GM21529 (cell line): Measurements from ENCODE around the gene THSD8.

Source experiments
- ATAC-seq: cut with Tn5 transposase; IDR thresholded peaks from one replicate; pipeline ENCODE4 v1.9.1; 2021; ENCODE audit not compliant: unreplicated experiment

Gene THSD8

DNA sequence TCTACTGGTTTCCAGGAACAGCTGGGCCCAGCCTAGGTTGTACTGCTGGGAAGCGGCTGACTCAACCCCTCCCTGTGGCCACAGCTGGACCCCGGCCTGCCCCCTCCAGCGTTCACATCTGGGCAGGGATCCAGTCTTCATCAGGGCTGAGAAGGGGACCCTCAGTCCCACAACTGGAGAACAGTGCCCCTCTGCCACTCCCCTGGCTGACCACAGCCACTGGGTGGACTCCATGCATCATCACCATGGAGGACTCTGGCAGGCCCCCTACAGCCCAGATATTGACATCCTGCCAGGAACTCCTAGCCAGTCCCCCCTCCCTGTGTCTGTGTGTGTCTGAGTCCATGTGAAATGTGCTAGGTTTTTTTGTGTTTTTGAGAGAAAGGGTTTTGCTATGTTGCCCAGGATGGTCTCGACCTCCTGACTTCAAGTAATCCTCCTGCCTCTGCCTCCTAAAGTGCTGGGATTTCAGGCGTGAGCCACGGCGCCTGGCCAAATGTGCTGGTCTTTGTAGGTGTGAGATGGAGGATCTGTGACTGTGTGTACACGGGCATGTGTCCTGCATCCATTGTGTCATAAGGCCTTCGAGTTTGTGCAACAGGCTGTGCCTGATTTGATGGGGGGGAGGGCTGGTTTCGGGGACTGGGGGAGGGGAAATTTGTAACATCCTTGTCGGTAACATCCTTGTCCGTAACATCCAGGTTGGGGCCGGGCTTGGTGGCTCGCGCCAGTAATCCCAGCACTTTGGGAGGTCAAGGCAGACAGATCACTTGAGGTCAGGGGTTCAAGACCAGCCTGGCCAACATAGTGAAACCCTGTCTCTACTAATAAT lies 22.5 kb upstream of the THSD8 start:
- ATAC-seq = no peak

DNA sequence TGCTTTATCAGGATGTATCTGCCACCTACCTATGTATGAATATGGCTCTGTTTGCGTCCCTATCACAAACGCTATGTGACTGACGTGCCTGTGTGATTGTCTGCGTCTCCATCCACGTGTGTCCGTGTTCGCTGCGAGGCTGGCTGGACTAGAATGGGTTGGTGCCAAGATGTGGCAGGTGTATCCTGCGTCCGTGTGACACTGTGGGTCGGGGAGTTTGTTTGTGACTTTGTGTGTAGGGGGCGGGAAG lies 19.8 kb upstream of the THSD8 start:
- no peak for ATAC-seq

DNA sequence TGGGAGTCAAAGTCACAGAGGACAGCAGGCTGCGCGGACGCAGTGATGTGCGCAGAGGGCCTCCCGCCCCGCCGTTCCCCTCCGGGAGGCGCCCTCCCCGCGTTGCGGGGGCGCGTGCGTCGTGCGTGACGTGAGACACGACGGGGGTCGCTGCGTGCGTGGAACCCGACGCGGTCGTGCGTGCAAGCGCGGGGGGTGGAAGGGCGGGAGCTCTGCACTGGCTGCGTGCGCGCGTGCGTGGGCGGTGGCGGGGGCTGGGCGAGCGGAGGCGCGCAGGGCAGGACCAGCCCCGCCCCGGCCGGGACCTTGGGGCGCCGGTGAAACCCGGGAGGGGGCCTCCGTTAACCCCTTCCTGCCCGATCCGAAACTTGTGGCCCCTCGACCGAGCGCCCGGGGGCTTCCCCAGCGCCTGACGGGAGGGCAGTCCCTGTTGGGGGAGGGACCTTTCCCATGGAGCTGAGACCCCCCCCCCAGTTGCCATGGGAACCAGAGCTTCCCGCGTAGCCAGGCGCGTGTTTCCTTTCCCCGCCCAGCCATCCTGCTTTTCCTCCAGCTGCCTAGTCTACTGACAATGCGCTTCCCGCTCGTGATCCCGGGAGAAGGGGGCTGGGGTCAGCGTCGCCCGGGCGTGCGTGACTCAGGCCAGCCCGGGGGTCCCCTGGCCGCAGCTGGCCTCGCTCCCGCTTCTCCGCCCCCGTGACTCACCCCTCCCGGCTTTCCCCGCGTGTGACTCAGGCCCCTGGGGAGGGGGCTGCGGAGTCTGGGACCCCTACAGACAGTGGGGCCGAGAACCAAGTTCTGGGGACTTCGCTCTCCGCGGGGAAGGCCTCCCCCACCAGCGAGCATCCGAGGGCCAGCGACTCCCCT lies 19.2 kb upstream of the THSD8 start:
- ATAC-seq = no peak

DNA sequence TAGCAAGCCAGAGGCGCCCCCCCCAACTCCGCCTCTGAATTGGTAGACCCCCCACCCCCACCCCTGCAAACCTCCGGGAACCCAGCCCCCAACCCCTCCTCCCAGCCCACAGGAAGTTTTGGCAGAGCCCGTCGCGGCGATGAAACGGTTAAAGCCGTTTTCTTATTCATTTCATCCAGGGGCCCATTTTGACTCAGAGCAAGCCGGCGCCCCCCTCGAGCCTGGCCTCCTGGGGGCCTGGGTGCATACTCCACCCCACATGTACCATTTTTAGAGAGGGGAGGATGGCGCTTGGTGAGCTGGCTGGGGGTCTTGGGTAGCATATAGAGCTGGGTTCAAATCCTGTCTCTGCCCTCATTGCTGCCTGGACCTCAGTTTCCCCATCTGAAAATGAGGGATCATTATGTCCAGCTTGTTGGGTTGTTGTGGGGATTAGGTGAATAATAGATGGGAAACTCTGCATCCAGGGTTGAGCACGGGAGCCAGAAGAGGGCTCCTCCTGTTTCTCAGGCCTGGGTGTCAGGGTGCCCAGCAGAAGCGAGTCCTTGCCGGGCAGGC lies 18.5 kb upstream of the THSD8 start:
- ATAC-seq = no peak

DNA sequence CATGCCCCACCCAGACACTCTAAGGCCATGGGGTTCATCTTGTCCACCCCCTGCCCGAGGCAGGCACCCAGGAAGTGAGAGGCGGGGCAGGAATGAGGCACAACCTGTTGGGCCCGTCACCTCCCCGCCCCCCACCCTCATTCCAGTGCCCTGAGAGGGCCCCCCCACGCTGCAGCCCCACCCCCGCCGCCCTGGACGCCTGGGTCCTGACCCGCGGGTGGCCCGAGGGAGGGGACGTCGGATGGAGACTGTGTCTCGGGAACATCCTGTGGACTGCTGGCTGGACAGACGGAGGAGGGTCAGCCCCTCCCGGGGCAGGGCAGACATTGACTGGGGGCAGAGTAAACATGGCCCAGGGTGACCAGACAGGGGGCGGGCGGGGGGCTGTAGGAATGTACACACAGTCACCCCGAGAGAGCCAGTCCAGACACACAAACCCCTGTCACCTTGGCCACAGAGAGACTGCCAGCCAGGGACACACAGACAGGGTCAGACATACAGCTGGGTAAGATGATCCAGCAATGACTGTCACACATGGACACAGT lies 17.9 kb upstream of the THSD8 start:
- no peak for ATAC-seq

DNA sequence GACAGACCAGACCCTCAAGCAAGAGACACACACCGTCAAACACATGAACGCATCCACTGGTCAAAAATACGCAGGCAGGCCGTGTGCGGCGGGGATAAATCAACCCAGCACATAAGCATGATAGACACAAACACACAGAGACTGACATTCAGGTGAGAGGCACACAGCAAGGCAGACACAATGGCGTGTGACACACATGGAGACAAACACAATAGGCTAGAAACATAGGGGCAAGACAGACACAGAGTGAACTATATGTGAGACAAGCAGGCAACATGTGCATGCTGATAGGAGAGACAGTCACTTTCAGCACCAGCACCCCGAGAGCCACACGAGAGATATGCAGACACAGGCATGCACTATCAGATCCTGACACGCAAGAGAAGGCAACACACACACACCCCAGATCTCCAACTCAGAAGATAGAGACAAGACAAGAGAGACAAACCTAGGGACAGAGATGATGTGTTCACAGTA lies 17.4 kb upstream of the THSD8 start:
- no peak for ATAC-seq

DNA sequence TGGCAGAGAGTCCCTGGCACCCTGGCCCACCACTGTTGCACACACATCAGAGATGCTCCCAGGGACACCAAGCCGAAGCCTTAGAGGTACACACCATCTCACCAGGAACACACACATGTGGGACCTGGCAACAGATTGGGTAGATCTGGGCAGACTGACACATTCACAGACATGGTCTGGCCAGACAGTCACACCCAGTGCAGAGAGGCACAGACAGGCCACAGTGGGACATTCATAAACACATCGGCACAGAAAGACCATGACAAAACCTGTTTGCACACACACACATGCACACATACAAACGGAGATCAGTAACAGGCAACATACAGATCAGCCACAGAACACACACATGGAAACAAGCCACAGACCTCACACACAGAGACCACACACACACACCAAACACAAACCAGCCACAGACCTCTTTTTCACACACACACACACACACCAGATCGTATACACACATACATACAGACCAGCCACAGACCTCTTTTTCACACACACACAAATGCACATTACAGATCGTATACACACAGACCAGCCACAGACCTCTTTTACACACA lies 16.9 kb upstream of the THSD8 start:
- no peak for ATAC-seq

DNA sequence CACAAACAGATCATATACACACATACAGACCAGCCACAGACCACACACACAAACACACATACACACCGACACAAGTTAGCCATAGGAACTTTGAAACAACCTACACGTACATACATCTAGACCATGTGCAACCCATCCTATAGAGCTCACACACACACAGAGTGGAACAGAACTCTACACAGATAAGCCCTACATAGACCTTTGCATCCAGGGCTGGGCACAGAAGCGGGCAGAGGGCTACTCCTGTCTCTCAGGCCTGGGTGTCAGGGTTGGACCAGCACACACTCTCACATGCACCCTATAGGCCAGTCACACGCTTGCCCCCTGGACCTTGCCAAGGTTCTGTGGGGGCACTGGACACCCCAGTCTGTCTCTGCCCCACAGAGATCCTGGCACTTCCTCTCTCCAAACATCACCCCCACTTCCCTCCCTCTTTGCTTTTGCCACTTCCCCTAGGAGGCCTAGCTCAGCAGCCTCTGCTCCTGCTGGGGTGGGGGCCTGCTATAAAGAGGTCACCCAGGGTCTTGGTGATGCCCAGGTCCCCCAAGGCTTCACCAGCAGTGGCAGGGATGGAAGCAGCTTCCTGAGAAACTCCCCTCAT lies 16.3 kb upstream of the THSD8 start:
- no peak for ATAC-seq

DNA sequence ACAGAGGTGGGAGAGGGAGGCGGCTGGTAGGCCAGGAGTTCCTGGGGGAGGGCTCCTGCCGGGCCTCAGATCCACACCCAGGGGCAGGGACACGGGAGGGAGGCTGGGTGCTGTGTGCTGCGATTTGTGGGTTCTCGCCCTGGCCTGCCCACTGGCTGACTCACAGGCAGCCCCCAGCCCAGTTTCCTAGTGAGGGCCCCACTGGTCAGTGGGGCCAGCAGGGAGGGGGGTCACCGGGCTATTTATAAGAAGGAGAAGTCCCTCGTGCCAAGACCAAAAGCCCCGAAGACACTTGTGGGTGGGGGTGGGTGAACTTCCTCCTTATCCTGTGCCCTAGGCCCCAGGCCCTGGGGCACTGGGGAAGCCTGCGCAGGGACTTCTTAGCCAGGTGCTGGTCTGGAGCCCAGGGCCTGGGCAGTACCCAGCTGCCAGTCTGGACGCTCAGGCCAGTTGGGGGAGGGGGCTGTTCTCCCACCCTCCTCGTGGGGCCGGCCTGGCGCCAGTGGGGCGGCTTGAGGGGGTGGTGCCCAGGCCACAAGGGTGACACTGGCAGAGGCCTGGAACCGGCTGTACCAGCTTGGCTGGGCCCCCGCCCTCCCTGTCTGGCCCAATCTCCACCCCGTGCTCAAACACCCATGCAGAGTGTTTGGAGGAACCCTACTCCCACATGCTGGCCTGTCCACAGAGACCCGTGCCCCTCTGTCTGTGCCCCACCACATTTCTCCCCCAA lies 15.6 kb upstream of the THSD8 start:
- ATAC-seq = no peak

DNA sequence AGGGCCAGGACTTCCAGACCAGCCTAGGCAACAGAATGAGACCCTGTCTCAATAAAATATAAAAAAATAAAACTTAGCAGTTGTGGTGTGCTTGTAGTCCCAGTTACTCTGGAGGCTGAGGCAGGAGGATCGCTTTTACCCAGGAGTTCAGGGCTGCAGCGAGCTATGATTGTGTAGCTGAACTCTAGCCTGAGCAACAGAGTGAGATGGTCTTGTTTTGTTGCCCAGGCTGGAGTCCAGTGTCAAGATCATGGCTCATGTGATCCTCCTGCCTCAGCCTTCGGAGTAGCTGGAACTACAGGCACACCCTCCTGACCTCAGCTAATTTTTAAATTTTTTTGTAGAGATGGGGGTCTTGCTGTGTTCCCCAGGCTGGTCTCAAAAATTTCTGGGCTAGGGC lies 14.9 kb upstream of the THSD8 start:
- no peak for ATAC-seq

DNA sequence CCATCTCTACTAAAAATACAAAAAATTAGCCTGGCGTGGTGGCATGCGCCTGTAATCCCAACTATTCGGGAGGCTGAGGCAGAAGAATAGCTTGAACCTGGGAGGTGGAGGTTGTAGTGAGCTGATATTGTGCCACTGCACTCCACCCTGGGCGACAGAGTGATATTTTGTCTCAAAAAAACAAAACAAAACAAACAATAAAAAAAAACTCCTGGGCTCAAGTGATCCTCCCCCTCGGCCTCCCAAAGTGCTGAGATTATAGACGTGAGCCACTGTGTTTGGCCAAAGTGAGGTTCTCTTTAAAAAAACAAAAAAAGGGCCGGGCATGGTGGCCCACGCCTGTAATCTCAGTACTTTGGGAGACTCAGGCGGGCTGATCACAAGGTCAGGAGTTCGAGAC lies 14.4 kb upstream of the THSD8 start:
- ATAC-seq = no peak

DNA sequence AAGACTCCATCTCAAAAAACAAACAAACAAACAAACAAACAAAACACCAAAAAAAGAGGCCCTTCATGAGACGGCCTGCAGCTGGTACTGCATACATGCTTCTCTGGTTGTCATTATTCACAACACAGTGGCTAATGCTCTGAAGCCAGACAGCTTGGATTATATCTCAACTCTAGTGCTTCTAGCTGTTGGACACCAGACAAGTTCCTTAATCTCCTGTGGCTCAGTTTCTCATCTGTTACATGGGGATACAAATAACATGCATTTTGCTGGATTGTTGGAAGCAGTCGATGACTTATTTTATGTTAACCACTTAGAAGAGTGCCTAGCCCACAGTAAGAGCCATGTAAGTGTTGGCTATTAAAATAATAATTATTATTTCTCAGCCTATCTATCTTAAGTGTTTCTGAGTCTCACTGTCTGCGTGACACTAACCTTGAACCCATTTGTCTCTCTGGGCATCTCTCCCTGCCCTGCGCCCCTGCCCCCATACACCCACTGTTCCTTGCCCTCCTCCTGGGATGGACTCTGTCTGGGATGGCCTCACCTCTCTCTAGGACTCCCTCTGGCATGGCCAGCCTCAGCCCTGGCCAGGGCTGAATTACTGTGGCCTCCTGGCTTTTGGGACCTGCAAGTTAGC lies 13.7 kb upstream of the THSD8 start:
- no peak for ATAC-seq

DNA sequence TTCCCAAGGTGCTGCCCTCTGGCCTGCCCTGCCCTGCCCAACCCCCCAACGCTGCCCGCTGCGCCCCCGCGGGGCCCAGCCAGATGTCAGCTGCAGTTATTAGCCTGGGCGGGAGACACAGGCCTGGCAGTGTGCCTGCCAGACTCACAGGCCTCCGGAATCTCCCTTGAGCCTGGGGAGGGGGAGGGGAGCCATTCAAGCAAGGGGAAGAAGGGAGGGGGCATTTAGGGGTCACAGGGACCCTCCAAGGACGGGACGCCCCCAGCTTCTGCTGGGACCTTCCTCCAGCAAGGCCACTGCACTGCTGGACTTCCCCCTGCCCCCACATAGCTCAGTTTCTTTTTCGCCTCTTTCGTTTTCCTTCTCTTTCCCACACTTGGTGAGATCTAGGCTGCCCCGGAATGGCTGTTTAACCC lies 13.2 kb upstream of the THSD8 start:
- ATAC-seq = no peak

DNA sequence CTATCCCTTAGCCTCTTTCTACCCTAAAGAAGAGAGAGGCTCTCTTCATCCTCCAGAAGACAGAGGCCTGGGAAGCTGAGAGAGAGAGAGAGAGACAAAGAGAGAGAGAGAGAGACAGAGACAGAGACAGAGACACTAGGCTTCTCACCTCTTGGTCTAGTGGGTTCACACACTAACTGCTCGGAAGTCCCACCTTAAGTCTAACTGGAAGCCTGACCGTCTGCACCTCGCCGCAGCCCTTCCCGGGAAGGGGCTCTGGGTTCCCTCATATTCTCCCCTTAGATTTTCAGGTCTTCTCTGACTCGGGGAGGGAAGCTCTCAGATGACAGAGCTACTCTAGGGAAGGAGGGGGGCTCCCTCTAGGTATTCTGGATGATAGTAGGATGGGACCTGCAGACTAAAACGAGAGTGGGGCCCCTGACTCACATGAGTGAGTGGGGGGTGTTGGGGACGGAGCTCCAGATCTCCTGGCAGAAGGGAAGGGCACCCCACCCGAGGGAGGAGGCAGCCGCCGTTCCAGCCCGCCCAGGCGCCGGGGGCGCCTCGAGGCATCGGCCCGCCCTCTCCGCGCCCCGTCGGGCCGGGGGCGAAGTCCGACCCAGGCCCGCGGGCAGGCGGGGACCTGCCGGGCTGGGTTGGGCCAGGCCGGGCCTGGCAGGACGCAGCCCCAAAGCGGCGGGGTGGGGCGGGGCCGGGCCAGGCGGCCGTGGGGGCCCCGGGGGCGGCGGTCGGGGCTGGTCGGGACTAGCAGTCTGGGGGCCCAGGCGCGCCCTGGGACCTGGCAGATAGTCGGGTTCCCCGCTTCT lies 12.6 kb upstream of the THSD8 start:
- ATAC-seq = no peak

DNA sequence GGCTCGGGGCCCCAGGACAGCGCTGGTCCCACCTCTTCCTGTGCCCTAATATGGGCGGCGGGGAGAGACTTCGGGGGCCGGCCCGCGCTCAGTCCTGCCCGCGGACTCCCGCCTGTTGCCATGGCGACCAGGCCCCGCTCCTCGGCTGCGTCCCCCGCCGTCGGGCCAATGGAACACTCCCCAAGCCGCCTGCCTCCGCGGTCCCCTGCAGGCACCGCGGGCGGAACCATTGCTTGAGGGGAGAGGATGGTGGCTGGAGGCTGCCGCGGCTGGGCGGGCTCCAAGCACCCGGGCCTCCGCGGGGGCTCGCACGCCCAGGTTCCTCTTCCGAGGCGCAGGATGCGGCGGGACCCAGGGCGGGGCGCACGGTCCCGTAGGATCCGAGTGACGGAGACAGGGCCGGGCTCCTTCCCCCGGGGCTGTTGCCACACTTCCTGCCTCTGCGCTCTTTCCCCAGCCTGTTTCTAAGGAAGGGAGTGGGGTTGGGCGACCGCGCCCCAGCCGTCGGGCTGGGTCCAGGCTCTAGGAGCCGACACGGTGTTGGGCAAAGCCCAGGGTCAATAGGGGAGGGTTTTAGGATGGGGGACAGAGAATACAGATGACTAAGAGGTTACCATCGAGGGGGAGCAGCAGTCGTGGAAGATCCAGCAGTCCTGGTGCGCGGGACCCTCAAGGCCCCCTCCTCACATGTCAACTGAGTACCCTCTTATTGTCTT lies 11.8 kb upstream of the THSD8 start:
- ATAC-seq = peak; percentile 39

DNA sequence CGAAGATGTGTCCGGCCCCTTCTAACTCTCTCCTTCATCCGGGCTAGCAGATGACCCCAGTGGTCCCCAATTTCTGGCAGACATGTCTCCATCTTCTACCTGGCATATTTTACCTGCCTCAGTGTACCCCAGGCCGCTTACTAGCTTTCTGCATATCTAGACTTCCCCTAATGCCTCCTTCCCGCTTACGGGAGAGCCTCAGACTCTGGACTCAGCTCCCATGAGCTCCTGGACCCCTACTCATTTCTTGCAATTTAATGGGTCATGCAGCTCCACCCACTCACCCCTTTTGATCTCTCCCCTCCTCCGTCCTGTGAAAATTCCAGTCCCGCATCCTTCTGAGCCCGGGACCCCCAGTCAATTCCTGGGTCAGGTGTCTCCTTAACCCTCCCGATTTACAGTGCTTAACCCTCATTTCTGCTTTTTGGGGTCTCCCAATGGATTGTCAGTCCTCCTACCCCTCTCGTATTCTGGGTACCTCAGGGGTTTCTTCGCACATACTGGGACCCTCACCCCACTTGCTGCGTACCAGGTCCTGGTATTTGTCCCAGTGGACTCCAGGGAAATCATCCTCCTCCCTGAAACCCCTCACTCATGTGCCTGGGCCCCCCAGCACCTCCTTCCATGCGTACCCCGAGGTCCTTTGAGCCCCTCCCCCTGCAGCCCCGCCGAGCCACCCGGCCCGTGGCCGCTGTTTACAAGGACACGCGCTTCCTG lies 11.1 kb upstream of the THSD8 start:
- ATAC-seq = no peak

DNA sequence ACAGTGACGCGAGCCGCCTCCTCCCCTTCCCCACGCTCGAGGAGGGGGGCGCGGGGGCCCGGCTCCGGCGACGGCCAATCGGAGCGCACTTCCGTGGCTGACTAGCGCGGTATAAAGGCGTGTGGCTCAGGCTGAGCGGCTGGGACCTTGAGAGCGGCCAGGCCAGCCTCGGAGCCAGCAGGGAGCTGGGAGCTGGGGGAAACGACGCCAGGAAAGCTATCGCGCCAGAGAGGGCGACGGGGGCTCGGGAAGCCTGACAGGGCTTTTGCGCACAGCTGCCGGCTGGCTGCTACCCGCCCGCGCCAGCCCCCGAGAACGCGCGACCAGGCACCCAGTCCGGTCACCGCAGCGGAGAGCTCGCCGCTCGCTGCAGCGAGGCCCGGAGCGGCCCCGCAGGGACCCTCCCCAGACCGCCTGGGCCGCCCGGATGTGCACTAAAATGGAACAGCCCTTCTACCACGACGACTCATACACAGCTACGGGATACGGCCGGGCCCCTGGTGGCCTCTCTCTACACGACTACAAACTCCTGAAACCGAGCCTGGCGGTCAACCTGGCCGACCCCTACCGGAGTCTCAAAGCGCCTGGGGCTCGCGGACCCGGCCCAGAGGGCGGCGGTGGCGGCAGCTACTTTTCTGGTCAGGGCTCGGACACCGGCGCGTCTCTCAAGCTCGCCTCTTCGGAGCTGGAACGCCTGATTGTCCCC lies 10.4 kb upstream of the THSD8 start, which contains the start of gene JUNB:
Gene JUNB, plus strand, starts transcription at position 142 of the 706 bp plus-strand sequence. Its CDS starts 286 bp downstream, at position 428.
- peak; percentile 30 for ATAC-seq
